ENCODE data around the gene ZBP1. TPM values are rescaled to one million over a fixed set of nuclear protein-coding genes. Genes with fewer than 3 reads are reported as not detected.

The ZBP1 gene
- total RNA-seq, 1 experiment from 2014 or later, result not detected

DNA sequence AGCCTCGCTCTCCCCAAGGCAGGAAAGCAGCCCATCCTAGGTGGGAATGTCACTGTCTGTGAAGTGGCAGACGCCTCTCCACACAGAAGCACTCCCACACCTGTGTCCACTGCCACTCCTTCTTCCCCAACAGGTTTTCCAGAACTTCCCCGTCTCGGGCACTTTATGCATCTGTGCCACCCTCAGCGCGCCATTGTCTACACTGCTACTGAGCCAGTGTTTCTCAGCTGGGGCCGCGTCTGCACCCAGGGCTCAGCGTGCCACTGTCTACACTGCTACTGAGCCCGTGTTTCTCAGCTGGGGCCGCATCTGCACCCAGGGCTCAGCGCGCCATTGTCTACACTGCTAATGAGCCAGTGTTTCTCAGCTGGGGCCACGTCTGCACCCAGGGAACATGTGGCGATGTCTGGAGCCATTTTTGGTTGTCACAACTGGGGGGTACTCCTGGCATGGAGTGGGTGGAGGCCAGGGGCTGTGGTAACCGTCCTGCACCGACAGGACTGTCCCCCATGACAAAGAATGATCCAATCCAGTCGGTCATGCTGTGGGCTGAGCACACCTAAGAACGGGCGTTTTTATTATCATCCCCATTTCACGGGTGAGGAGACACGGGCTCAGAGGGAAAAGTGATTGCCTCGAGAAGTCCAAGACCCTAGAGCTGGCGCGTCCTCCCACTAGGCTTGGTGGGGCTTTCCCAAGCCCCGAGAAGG, 41.7 kb upstream of the ZBP1 start:
- Mint-ChIP-seq H3K27me3 (ENCODE audit: insufficient read depth, unreplicated experiment) (no peaks in the 10 kb centered on the region), H3K4me1 (ENCODE audit: low read depth, unreplicated experiment) (no peaks in the 10 kb centered on the region), H3K4me3 (ENCODE audit: unreplicated experiment) (no peak overlapping the region), H3K36me3 (ENCODE audit: insufficient read depth, unreplicated experiment) (no peaks in the 10 kb centered on the region), H3K27ac (ENCODE audit: unreplicated experiment) (no peak overlapping the region), H3K9me3 (ENCODE audit: unreplicated experiment) (peaks cover 13% of the 10 kb centered on the region)
- Histone ChIP-seq H3K36me3 (ENCODE audit: control insufficient read depth, insufficient read depth, low read length) (no peaks in the 10 kb centered on the region), H3K4me1 (no peaks in the 10 kb centered on the region), H3K27me3 (replicated peaks; ENCODE audit: control insufficient read depth, insufficient read depth, low read length) (no peaks in the 10 kb centered on the region), H3K9me3 (no peaks in the 10 kb centered on the region), H3K4me3 (ENCODE audit: low read depth, low read length) (no peak overlapping the region)
- ChIA-PET POLR2A (no interaction called here), CTCF (no interaction called here)
- DNase-seq, result peak in 1 of 2 experiments; percentile 22
- intact Hi-C loops (cut with micrococcal nuclease; ENCODE audit: unreplicated experiment), result no loop called here
- TF ChIP-seq, protein P1, sequence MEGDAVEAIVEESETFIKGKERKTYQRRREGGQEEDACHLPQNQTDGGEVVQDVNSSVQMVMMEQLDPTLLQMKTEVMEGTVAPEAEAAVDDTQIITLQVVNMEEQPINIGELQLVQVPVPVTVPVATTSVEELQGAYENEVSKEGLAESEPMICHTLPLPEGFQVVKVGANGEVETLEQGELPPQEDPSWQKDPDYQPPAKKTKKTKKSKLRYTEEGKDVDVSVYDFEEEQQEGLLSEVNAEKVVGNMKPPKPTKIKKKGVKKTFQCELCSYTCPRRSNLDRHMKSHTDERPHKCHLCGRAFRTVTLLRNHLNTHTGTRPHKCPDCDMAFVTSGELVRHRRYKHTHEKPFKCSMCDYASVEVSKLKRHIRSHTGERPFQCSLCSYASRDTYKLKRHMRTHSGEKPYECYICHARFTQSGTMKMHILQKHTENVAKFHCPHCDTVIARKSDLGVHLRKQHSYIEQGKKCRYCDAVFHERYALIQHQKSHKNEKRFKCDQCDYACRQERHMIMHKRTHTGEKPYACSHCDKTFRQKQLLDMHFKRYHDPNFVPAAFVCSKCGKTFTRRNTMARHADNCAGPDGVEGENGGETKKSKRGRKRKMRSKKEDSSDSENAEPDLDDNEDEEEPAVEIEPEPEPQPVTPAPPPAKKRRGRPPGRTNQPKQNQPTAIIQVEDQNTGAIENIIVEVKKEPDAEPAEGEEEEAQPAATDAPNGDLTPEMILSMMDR (IDR thresholded peaks at IDR 0.05; ENCODE audit: insufficient read depth in 1 of 2, low read depth in 1 of 2, low read length in 1 of 2, severe bottlenecking in 1 of 2, unreplicated experiment in 1 of 2), result no peak
- no TSS peak for BruUV-seq (replicated peaks)

DNA sequence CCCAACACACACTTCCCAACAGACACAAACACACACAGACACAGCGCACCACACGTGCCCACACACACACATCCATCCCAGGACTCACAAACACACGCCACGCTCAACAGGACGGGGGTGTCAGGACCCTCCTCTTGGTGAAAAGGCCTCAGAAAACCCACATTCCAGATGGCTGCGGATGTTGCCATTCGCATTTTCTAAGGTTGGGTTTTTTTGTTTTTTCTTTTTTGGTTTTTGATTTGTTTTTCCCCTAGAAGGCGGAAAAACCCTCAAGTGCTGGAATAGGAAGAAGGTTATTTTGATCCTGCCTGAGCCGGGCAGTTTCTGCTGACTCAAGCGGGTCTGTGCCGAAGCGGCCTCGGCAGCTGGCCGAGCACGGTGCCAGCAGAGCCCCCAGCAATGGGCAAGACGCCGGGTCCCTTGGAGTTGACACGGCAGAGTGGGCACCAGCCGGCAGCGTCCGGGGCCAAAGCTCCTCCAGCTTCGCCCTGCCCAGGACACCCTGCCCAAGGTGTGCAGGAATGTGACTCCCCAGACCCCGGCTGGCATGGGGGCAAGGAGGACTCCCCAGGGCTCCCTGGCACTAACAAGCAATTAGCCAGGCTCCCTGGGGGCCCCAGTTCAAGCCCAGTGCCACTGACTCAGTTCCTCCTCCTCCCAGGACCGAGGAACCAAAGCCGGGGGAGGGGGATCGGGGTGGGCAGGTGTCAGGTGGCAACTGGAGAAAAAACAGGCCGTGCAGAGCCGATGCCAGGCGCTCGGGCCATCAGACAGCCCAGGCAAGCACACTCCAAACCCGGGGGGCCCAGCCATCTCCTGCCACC, 40.9 kb upstream of the ZBP1 start:
- H3K9me3 ChIP-seq, result no peaks in the 10 kb centered on the region
- H3K27me3 ChIP-seq (replicated peaks; ENCODE audit: control insufficient read depth, insufficient read depth, low read length), result no peaks in the 10 kb centered on the region
- Mint-ChIP-seq H3K4me3 (ENCODE audit: unreplicated experiment) (no peak overlapping the region), H3K9me3 (ENCODE audit: unreplicated experiment) (peaks cover 13% of the 10 kb centered on the region), H3K27me3 (ENCODE audit: insufficient read depth, unreplicated experiment) (no peaks in the 10 kb centered on the region), H3K27ac (ENCODE audit: unreplicated experiment) (no peak overlapping the region), H3K4me1 (ENCODE audit: low read depth, unreplicated experiment) (no peaks in the 10 kb centered on the region), H3K36me3 (ENCODE audit: insufficient read depth, unreplicated experiment) (no peaks in the 10 kb centered on the region)
- no peaks in the 10 kb centered on the region for H3K36me3 ChIP-seq (ENCODE audit: control insufficient read depth, insufficient read depth, low read length)
- BruUV-seq (replicated peaks), result no TSS peak
- intact Hi-C loops (cut with micrococcal nuclease; ENCODE audit: unreplicated experiment), result no loop called here
- TF ChIP-seq, protein P1 (IDR thresholded peaks at IDR 0.05; ENCODE audit: insufficient read depth in 1 of 2, low read depth in 1 of 2, low read length in 1 of 2, severe bottlenecking in 1 of 2, unreplicated experiment in 1 of 2), result no peak
- POLR2A ChIA-PET, result no interaction called here
- CTCF ChIA-PET, result no interaction called here
- H3K4me1 ChIP-seq, result no peaks in the 10 kb centered on the region
- H3K4me3 ChIP-seq (ENCODE audit: low read depth, low read length), result no peak overlapping the region
- peak in 1 of 2 experiments; percentile 34 for DNase-seq

DNA sequence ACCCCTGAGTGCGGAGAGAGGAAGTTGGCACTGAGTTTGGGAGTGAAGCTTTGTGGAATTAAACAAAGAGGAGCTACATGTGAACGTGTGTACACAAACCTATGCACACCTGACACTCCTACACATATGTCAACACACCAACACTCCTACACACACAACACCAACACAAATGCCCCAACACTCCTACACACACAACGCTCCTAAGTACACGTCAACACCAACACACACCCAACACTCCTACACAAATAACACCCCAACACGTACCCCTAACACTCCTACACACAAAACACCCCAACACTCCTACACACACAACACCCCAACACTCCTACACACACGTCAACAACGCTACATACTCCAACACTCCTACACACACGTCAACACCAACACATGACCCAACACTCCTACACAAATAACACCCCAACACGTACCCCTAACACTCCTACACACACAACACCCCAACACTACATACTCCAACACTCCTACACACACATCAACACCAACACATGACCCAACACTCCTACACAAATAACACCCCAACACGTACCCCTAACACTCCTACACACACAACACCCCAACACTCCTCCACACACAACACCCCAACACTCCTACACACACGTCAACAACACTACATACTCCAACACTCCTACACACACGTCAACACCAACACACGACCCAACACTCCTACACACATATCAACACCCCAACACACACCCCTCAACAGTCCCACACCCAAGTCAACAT, 40.1 kb upstream of the ZBP1 start:
- intact Hi-C loops (cut with micrococcal nuclease; ENCODE audit: unreplicated experiment), result no loop called here
- peak in 1 of 2 experiments; percentile 29 for DNase-seq
- Histone ChIP-seq H3K36me3 (ENCODE audit: control insufficient read depth, insufficient read depth, low read length) (no peaks in the 10 kb centered on the region), H3K9me3 (no peaks in the 10 kb centered on the region), H3K4me3 (ENCODE audit: low read depth, low read length) (no peak overlapping the region), H3K27me3 (replicated peaks; ENCODE audit: control insufficient read depth, insufficient read depth, low read length) (no peaks in the 10 kb centered on the region), H3K4me1 (no peaks in the 10 kb centered on the region)
- Mint-ChIP-seq H3K27ac (ENCODE audit: unreplicated experiment) (no peak overlapping the region), H3K4me3 (ENCODE audit: unreplicated experiment) (no peak overlapping the region), H3K27me3 (ENCODE audit: insufficient read depth, unreplicated experiment) (no peaks in the 10 kb centered on the region), H3K36me3 (ENCODE audit: insufficient read depth, unreplicated experiment) (no peaks in the 10 kb centered on the region), H3K4me1 (ENCODE audit: low read depth, unreplicated experiment) (no peaks in the 10 kb centered on the region), H3K9me3 (ENCODE audit: unreplicated experiment) (peaks cover 13% of the 10 kb centered on the region)
- BruUV-seq (replicated peaks), result no TSS peak
- ChIA-PET POLR2A (no interaction called here), CTCF (no interaction called here)
- TF ChIP-seq, protein P1 (IDR thresholded peaks at IDR 0.05; ENCODE audit: insufficient read depth in 1 of 2, low read depth in 1 of 2, low read length in 1 of 2, severe bottlenecking in 1 of 2, unreplicated experiment in 1 of 2), result no peak
